ENCODE results near the gene WWC2. TPM values are rescaled to one million over a fixed set of nuclear protein-coding genes. Genes with fewer than 3 reads are reported as not detected.

The WWC2 gene
- total RNA-seq, 1 experiment from 2014 or later: 39.1 TPM

GRCh38 chr4:183327827-183328226 is 228.8 kb downstream of the WWC2 start:
- BruUV-seq (replicated peaks): no TSS peak
- peaks cover 0 to 12% of the 10 kb centered on the region in 2 experiments; a peak in 2 of 4 replicates for H3K4me1 ChIP-seq (ENCODE audit: control insufficient read depth in 1 of 2, insufficient read depth in 2 of 2, low read length in 2 of 2)
- no peak overlapping the region for H3K27ac ChIP-seq (ENCODE audit: low read depth, low read length)
- H3K4me3 ChIP-seq (replicated peaks in 1 of 2; ENCODE audit: low read depth in 1 of 2, low read length in 2 of 2): no peak overlapping the region
- H2AFZ ChIP-seq (ENCODE audit: low read depth, low read length, poor library complexity, severe bottlenecking): no peak overlapping the region
- intact Hi-C loops (cut with micrococcal nuclease): no loop called here
- peaks cover 0 to 3% of the 10 kb centered on the region in 2 experiments; a peak in 1 of 4 replicates for H3K9me3 ChIP-seq (ENCODE audit: control insufficient read depth in 1 of 2, insufficient read depth in 1 of 2, low read depth in 1 of 2, low read length in 2 of 2)
- H3K79me2 ChIP-seq (ENCODE audit: insufficient read depth, low read length): no peaks in the 10 kb centered on the region
- no peak for TF ChIP-seq TCF7L2 (IDR thresholded peaks at IDR 0.05; ENCODE audit: borderline replicate concordance, extremely low read depth, insufficient read depth, insufficient read length)
- TF ChIP-seq FOSL1 (IDR thresholded peaks at IDR 0.05; ENCODE audit: low read depth): no peak
- no peak for TF ChIP-seq CBX3 (IDR thresholded peaks at IDR 0.05; ENCODE audit: low read depth)
- no peak for TF ChIP-seq SIN3A (IDR thresholded peaks at IDR 0.05; ENCODE audit: low read depth)
- no peak for TF ChIP-seq MAX (IDR thresholded peaks at IDR 0.05)
- no peak for TF ChIP-seq POLR2AphosphoS5 (IDR thresholded peaks at IDR 0.05; ENCODE audit: low read depth, low read length)
- TF ChIP-seq POLR2A (IDR thresholded peaks at IDR 0.05; ENCODE audit: borderline replicate concordance, extremely low read depth, insufficient read depth, insufficient read length): no peak
- no peak for TF ChIP-seq CEBPB (IDR thresholded peaks at IDR 0.05; ENCODE audit: low read depth)
- no peak for TF ChIP-seq ZNF274 (IDR thresholded peaks at IDR 0.05; ENCODE audit: low read depth, low read length)
- TF ChIP-seq RAD21 (IDR thresholded peaks at IDR 0.05; ENCODE audit: low read depth): no peak
- TF ChIP-seq SP1 (IDR thresholded peaks at IDR 0.05; ENCODE audit: low read depth): no peak
- no peak for TF ChIP-seq ZFX (IDR thresholded peaks at IDR 0.05)
- no peak for TF ChIP-seq ELF1 (IDR thresholded peaks at IDR 0.05; ENCODE audit: borderline replicate concordance, low read depth)
- TF ChIP-seq EGR1 (IDR thresholded peaks at IDR 0.05; ENCODE audit: low read depth): no peak
- H3K9me2 ChIP-seq (ENCODE audit: insufficient read depth): no peaks in the 10 kb centered on the region
- no peaks in the 10 kb centered on the region for H4K20me1 ChIP-seq (ENCODE audit: insufficient read depth)
- H3K36me3 ChIP-seq (ENCODE audit: control insufficient read depth in 1 of 2, insufficient read depth in 2 of 2, low read length in 2 of 2): no peaks in the 10 kb centered on the region
- ATAC-seq: no peak
- H3K27me3 ChIP-seq (ENCODE audit: insufficient read depth, low read length): no peaks in the 10 kb centered on the region
- RAD21 ChIA-PET (ENCODE audit: low non-redundant PET in 1 of 2, low total read pairs in 2 of 2, uncharacterized antibody in 2 of 2, unreplicated experiment in 2 of 2): interaction anchor here in 1 of 2 experiments (0.8 kb wide), 1 partner anchor 34 kb away, joined by 3 read pairs; no protein-coding TSS in a partner anchor
- CTCF ChIA-PET: no interaction called here
- H3K4me2 ChIP-seq (ENCODE audit: low read length): no peak overlapping the region
- POLR2A ChIA-PET: no interaction called here
- no peak overlapping the region for H3K9ac ChIP-seq (ENCODE audit: low read length)
- DNase-seq (ENCODE audit: low read depth, low spot score): no peak

GRCh38 chr4:183328832-183329231 is 229.8 kb downstream of the WWC2 start:
- no peaks in the 10 kb centered on the region for H3K79me2 ChIP-seq (ENCODE audit: insufficient read depth, low read length)
- H4K20me1 ChIP-seq (ENCODE audit: insufficient read depth): no peaks in the 10 kb centered on the region
- no peak overlapping the region for H3K4me2 ChIP-seq (ENCODE audit: low read length)
- H3K27me3 ChIP-seq (ENCODE audit: insufficient read depth, low read length): no peaks in the 10 kb centered on the region
- no peaks in the 10 kb centered on the region for H3K9me2 ChIP-seq (ENCODE audit: insufficient read depth)
- H3K9me3 ChIP-seq (ENCODE audit: control insufficient read depth in 1 of 2, insufficient read depth in 1 of 2, low read depth in 1 of 2, low read length in 2 of 2): peaks cover 0 to 7% of the 10 kb centered on the region in 2 experiments; a peak in 1 of 4 replicates
- peaks cover 4 to 22% of the 10 kb centered on the region in 2 experiments; a peak in 3 of 4 replicates for H3K4me1 ChIP-seq (ENCODE audit: control insufficient read depth in 1 of 2, insufficient read depth in 2 of 2, low read length in 2 of 2)
- POLR2A ChIA-PET: no interaction called here
- BruUV-seq (replicated peaks): no TSS peak
- no peak overlapping the region for H2AFZ ChIP-seq (ENCODE audit: low read depth, low read length, poor library complexity, severe bottlenecking)
- RAD21 ChIA-PET (ENCODE audit: low non-redundant PET in 1 of 2, low total read pairs in 2 of 2, uncharacterized antibody in 2 of 2, unreplicated experiment in 2 of 2): no interaction called here
- CTCF ChIA-PET: no interaction called here
- intact Hi-C loops (cut with micrococcal nuclease): no loop called here
- H3K4me3 ChIP-seq (replicated peaks in 1 of 2; ENCODE audit: low read depth in 1 of 2, low read length in 2 of 2): no peak overlapping the region
- no peak for DNase-seq (ENCODE audit: low read depth, low spot score)
- H3K9ac ChIP-seq (ENCODE audit: low read length): no peak overlapping the region
- no peaks in the 10 kb centered on the region for H3K36me3 ChIP-seq (ENCODE audit: control insufficient read depth in 1 of 2, insufficient read depth in 2 of 2, low read length in 2 of 2)
- H3K27ac ChIP-seq (ENCODE audit: low read depth, low read length): no peak overlapping the region
- ATAC-seq: no peak
- no peak for TF ChIP-seq ZFX (IDR thresholded peaks at IDR 0.05)
- TF ChIP-seq FOSL1 (IDR thresholded peaks at IDR 0.05; ENCODE audit: low read depth): no peak
- no peak for TF ChIP-seq ZBTB33 (IDR thresholded peaks at IDR 0.05; ENCODE audit: extremely low read depth, insufficient replicate concordance, low read length)
- no peak for TF ChIP-seq YY1 (IDR thresholded peaks at IDR 0.05; ENCODE audit: extremely low read depth, insufficient replicate concordance, low read depth, low read length)
- TF ChIP-seq CBX3 (IDR thresholded peaks at IDR 0.05; ENCODE audit: low read depth): no peak
- TF ChIP-seq EGR1 (IDR thresholded peaks at IDR 0.05; ENCODE audit: low read depth): no peak
- no peak for TF ChIP-seq JUND (IDR thresholded peaks at IDR 0.05)
- TF ChIP-seq POLR2AphosphoS5 (IDR thresholded peaks at IDR 0.05; ENCODE audit: low read depth, low read length): no peak
- TF ChIP-seq MAX (IDR thresholded peaks at IDR 0.05): no peak
- no peak for TF ChIP-seq SRF (IDR thresholded peaks at IDR 0.05; ENCODE audit: low read depth)
